GM18868 (cell line): ENCODE measurements around the gene SCMH1.
"Not testable (repeated sequence)": the region's sequence is repeated elsewhere in the genome, so short reads cannot be mapped to it uniquely, and the experiment has no call there.

Source experiments
- ATAC-seq: cut with Tn5 transposase; IDR thresholded peaks from one replicate; pipeline ENCODE4 v1.9.1; 2021; ENCODE audit warnings: mild to moderate bottlenecking, moderate library complexity; ENCODE audit not compliant: unreplicated experiment

SCMH1 gene

DNA sequence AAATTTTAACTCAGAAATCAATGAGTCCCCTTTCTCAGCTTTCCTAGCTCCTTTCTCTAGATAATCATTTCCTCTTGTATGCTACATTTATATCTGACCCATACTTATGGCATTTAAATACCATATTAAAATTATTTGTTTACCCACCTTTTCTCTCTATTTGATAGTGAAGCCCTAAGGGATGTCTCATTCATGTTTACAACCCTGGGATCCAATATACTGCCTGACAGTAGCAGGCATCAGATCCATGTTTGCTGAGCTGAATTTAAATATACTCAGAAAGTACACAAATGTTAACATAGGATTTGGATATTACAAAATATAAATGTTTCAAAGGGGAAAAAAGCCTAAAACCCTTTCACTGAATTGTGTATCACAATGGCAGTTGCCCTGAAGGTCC, 26.5 kb downstream of the SCMH1 start:
- no peak for ATAC-seq

DNA sequence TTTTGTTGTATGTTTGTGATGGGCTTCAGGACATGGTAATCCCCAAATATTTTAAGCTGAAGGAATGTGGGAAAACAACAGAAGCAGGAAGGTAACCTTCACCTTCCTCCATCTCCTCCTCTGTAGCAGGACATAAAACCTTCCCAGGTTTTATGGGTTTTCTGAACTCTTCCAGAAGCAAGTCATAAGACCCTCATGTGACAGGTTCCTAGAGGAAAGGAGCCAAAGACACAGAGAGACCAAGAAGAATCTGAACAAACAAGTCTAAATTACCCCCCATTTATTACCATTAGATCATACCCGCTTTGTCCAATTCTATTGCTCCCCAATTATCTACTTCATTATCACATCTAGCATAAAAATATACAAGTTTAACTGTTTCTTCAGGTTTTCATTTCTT, 28.8 kb downstream of the SCMH1 start:
- no peak for ATAC-seq

DNA sequence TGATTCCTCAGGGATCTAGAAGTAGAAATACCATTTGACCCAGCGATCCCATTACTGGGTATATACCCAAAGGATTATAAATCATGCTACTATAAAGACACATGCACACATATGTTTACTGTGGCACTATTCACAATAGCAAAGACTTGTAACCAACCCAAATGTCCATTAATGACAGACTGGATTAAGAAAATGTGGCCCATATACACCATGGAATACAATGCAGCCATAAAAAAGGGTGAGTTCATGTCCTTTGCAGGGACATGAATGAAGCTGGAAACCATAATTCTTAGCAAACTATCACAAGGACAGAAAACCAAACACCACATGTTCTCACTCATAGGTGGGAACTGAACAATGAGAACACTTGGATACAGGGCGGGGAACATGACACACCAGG, 30.5 kb downstream of the SCMH1 start:
- not testable (repeated sequence) for ATAC-seq

DNA sequence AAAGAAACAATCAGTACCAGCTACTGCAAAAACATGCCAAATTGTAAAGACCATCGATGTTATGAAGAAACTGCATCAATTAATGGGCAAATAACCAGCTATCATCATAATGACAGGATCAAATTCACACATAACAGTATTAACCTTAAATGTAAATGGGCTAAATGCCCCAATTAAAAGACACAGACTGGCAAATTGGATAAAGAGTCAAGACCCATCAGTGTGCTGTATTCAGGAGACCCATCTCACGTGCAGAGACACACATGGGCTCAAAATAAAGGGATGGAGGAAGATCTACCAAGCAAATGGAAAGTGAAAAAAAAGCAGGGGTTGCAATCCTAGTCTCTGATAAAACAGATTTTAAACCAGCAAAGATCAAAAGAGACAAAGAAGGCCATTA, 35.1 kb downstream of the SCMH1 start:
- not testable (repeated sequence) for ATAC-seq

- ATAC-seq: no peak
These were observed 41.4 kb downstream of the SCMH1 start for GRCh38 chr1:41200728-41201127.

GRCh38 chr1:41199375-41199774, 42.7 kb downstream of the SCMH1 start:
- no peak for ATAC-seq

- ATAC-seq: no peak
These were observed 49.5 kb downstream of the SCMH1 start for GRCh38 chr1:41192456-41193178.

GRCh38 chr1:41184446-41184845, 57.7 kb downstream of the SCMH1 start:
- no peak for ATAC-seq

DNA sequence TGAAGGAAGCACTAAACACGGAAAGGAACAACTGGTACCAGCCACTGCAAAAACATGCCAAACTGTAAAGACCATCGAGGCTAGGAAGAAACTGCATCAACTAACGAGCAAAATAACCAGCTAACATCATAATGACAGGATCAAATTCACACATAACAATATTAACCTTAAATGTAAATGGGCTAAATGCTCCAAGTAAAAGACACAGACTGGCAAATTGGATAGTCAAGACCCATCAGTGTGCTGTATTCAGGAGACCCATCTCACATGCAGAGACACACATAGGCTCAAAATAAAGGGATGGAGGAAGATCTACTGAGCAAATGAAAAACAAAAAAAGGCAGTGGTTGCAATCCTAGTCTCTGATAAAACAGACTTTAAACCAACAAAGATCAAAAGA, 63.9 kb downstream of the SCMH1 start:
- not testable (repeated sequence) for ATAC-seq

- ATAC-seq: no peak
These were observed 66.6 kb downstream of the SCMH1 start for GRCh38 chr1:41175546-41175945.

DNA sequence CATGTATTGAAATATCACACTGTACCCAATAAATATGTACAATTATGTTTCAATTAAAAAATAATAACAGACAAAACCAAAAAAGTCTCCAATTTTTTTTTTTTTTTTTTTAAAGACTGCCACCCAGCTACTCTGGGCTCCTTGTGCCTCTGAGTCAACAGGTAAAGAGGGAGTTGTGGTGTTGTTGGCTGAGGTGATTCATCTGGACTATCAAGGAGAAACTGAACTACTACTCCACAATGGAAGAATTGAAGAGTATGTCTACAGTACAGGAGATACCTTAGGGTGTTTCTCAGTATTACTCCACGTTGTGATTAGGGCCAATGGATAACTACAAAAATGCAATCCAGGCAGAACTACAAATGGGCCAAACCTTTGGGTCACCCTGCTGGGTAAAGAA, 67.9 kb downstream of the SCMH1 start:
- no peak for ATAC-seq

DNA sequence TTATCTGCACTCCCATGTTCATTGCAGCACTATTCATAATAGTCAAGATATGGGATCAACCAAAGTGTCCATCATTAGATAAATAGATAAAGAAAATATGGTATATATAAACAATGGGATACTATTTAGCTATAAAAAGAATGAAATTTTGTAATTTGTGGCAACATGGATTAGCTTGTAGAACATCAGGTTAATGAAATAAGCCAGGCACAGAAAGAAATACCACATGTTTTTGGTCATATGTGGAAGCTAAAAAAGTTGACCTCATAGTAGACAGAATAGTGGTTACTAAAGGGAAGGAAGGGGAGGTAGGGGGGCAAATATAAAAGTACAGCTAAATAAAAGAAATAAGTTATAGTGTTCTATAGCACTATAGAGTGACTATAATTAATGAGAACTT, 68.5 kb downstream of the SCMH1 start:
- no peak for ATAC-seq

DNA sequence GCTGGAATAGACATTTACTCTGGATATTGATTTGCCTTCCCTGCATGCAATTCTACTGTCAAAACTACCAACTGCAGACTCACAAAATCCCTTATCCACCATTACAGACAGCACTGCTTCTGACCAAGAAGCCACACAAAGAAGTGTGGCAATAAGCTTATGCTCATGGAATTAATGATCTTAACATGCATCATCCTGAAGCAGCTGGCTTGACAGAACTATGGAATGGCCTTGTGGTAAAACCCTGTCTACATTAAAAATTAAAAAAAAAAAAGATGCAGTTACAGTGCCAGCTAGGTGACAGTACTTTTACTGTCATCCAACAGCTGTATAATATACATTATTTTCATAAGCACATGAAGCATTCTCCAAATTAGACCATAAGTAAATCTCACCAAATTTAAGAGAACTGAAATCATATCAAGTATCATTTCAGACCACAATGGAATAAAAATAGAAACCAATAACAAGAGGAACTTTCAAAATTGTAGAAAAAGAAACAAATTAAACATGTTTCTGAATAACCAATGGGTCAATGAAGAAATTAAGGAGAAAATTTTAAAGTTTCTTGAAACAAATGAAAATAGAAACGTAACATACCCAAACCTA, 70.7 kb downstream of the SCMH1 start:
- no peak for ATAC-seq

DNA sequence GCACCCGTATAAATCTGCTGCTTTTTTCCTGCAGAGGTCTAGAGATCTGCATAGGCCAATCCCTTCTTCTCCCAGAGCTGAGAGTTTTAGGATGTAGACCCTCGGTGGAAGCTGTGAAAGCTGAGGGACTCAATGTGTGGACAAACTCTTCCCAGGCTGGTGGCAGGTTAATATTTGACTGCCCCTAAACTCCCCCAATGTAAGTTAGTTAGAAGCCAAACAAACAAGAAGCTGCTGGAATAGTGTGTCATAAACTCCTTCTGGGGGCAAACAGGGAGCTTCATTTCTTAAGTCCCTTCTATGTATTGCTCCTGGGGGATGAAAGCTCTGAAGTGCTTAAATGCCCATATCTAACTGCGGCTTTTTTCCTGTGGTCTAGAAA, 72.3 kb downstream of the SCMH1 start:
- ATAC-seq: no peak

DNA sequence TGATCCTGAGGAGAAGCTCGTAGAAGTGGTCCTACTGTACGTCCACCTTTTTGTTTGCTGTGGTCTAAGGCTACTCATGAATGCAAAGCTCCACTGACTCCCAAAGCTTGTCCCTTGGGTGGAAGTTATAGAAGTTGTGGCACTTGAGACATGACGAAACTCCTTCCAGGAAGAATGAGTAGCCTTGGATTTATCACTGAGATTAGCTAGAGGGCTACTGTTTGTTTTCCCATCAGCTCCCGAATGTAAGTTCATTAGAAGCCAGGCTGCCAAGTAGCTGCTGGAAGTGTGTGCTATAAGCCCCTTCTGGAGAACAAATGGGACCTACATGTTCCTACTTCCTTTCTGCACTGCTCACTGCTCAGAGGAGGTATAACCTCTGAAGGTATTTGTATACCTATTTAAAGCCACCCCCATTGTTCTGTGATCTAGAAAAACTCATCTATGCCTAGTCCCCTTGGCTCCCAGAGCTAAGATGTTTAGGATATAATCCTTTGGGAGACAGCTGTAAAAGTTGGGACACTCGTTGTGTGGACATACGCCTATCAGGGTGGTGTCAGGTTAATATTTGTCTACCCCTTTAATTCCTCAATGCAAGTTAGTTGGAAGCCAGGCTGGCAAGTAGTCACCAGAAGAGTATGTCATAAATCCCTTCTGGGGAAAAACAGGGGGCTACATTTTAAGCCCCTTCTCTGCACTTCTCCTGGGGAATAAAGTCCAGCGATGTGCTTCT, 72.9 kb downstream of the SCMH1 start:
- ATAC-seq: no peak

DNA sequence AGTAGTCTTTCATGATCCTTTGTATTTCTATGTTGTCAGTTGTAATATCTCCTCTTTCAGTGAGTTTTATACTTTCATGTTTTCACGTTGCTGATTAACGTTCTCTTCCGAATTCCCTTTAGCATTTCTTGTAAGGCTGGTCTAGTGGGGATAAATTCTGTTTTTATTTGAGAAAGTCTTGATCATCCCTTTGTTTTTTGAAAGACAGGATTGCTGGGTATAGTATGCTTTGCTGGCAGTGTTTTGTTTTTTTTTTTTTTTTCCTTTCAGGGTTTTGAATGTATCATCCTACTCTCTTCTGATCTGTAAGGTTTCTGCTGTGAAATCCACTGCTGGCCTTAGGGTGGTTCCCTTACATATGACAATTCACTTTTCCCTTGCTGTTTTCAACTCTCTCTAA, 74.4 kb downstream of the SCMH1 start:
- ATAC-seq: no peak

- no peak for ATAC-seq
These were observed 77.4 kb downstream of the SCMH1 start for GRCh38 chr1:41164727-41165126.

DNA sequence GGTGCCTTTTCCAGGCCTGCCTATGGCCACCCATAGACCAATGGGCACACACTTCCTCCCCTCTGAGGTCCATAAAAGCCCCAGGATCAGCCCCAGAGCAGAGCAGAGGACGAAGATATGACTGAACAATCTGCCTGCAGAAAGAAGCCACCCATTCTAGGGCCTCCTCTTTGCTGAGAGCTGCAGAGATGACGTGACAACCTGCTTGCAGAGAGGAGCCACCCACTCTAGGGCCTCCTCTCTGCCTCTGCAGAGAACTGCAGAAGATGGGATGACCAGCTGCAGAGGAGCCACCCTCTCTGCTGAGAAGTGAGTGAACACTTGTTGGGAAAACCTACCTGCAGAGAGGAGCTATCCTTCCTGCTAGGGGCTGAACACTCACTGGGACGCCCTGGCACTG, 79.7 kb downstream of the SCMH1 start:
- ATAC-seq: no peak

DNA sequence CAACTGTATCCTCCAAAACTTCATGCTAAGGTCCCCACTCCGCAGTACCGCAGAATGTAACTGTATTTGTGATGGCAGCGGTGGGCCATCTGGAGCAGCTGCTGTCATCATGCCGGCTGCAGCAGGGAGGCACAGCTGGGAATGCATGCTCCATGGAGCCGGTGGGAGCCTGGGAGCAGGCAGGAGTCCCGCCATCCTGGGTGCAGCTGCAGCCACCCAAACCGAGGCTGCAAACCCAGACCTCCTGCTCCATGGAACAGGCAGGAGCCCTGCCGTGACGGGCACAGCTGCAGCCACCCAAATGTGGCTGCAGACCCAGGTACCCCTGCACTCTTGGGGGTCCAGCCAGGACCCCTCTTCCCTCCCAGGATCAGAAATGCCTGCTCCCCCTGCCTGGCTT, 80.3 kb downstream of the SCMH1 start:
- no peak for ATAC-seq

DNA sequence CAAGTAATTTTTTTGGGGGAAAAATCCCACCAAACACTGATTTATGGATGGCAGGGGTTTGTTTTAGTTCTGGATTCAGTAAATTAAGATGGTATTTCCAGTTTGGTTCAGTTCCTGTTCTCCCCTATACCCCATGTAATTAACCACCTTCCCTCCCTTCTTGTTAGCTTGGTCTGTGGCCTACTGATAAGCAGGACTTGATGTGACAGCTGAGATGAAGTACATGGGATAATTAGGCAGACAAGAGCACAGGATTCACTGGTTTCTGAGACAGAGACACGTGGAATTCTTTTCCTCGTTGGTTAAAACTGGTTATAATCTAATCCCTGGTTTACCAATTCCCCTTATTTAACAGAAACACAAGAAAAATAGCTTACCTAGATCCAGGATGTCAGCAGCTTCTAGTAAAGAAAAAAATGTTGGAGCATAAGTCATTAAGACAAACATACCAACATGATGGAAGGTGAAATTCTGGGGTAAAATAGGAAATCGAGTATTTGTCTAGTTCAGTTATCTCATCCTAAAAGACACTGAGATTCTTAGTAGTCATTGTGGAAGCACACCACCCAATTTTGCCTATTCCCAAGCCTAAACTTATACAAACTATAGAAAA, 81.5 kb downstream of the SCMH1 start:
- no peak for ATAC-seq

GRCh38 chr1:41158966-41159365, 83.1 kb downstream of the SCMH1 start:
- no peak for ATAC-seq
